Parathyroid adenoma (tissue), 2 donors: Measurements from ENCODE around the gene CSNK1A1.

Source experiments
- H2AFZ ChIP-seq: fragments of 300-600 bp; sonication (generic); one replicate; pipeline ENCODE4 v1.7.0; 2017; ENCODE audit warnings: antibody characterized with exemption, mild to moderate bottlenecking
- H3K27ac ChIP-seq: fragments of 300-600 bp; sonication (generic); one replicate; pipeline ENCODE4 v1.7.0; 2017
- H3K27me3 ChIP-seq: fragments of 300-600 bp; sonication (generic); one replicate; pipeline ENCODE4 v1.7.0; 2017; ENCODE audit warnings: low read length; ENCODE audit not compliant: control insufficient read depth, insufficient read depth
- H3K36me3 ChIP-seq: fragments of 300-600 bp; sonication (generic); one replicate; pipeline ENCODE4 v1.7.0; 2017; ENCODE audit warnings: low read length; ENCODE audit not compliant: control insufficient read depth, insufficient read depth
- H3K4me1 ChIP-seq: fragments of 300-600 bp; sonication (generic); one replicate; pipeline ENCODE4 v1.7.0; 2017; ENCODE audit warnings: control low read depth
- H3K4me2 ChIP-seq: fragments of 300-600 bp; sonication (generic); one replicate; pipeline ENCODE4 v1.7.0; 2017; ENCODE audit warnings: low read length
- H3K4me3 ChIP-seq: fragments of 300-600 bp; sonication (generic); one replicate; pipeline ENCODE4 v1.7.0; 2017; ENCODE audit warnings: low read depth, low read length
- H3K79me2 ChIP-seq: fragments of 300-600 bp; sonication (generic); one replicate; pipeline ENCODE4 v1.7.0; 2017; ENCODE audit warnings: control low read depth
- H3K9ac ChIP-seq: fragments of 300-600 bp; sonication (generic); one replicate; pipeline ENCODE4 v1.7.0; 2017; ENCODE audit warnings: mild to moderate bottlenecking
- H3K9me3 ChIP-seq: fragments of 300-600 bp; sonication (generic); one replicate; pipeline ENCODE4 v1.7.0; 2017; ENCODE audit warnings: low read length; ENCODE audit not compliant: control insufficient read depth
- CTCF ChIP-seq: fragments of 300-600 bp; sonication (generic); IDR thresholded peaks from one replicate; pipeline ENCODE4 v1.7.0; 2017; ENCODE audit warnings: antibody characterized with exemption, mild to moderate bottlenecking
- donor health status: primary hyperparathyroidism.

The CSNK1A1 gene

GRCh38 chr5:149443210-149443609 lies 108.0 kb downstream of the CSNK1A1 start:
- Histone ChIP-seq H3K4me3 (no peak overlapping the region), H3K27ac (no peak overlapping the region), H3K79me2 (no peaks in the 10 kb centered on the region), H3K4me1 (peaks cover 7% of the 10 kb centered on the region), H2AFZ (peak overlapping the region; percentile 96), H3K4me2 (peak overlapping the region; percentile 40), H3K9me3 (no peaks in the 10 kb centered on the region), H3K36me3 (no peaks in the 10 kb centered on the region), H3K9ac (no peak overlapping the region), H3K27me3 (no peaks in the 10 kb centered on the region)
- TF ChIP-seq CTCF, result no peak

GRCh38 chr5:149442563-149443182 lies 108.6 kb downstream of the CSNK1A1 start:
- H3K79me2 ChIP-seq, result no peaks in the 10 kb centered on the region
- no peaks in the 10 kb centered on the region for H3K27me3 ChIP-seq
- peak overlapping the region; percentile 40 for H3K4me2 ChIP-seq
- peak overlapping the region; percentile 96 for H2AFZ ChIP-seq
- H3K9ac ChIP-seq, result no peak overlapping the region
- H3K27ac ChIP-seq, result peak overlapping the region; percentile 39
- H3K4me3 ChIP-seq, result no peak overlapping the region
- H3K4me1 ChIP-seq, result peaks cover 7% of the 10 kb centered on the region
- TF ChIP-seq CTCF, result peak; percentile 95
- H3K9me3 ChIP-seq, result no peaks in the 10 kb centered on the region
- no peaks in the 10 kb centered on the region for H3K36me3 ChIP-seq
